ENCODE data around the gene FASN.

Gene FASN

GRCh38 chr17:82127315-82127595 is 29.2 kb upstream of the FASN start:
- Histone ChIP-seq H3K4me3 (ENCODE audit: low read length) (no peak overlapping the region), H3K4me1 (ENCODE audit: insufficient read depth, low read length) (no peaks in the 10 kb centered on the region), H3K9ac (ENCODE audit: low read depth, low read length) (no peak overlapping the region), H3K9me3 (ENCODE audit: insufficient read depth, low read depth, low read length) (no peaks in the 10 kb centered on the region), H3K27me3 (ENCODE audit: insufficient read depth, low read length) (no peaks in the 10 kb centered on the region), H3K36me3 (ENCODE audit: insufficient read depth, low read depth, low read length) (no peaks in the 10 kb centered on the region), H3K27ac (ENCODE audit: low read length) (no peak overlapping the region)

- Histone ChIP-seq H3K36me3 (ENCODE audit: insufficient read depth, low read depth, low read length) (no peaks in the 10 kb centered on the region), H3K4me3 (ENCODE audit: low read length) (no peak overlapping the region), H3K27ac (ENCODE audit: low read length) (no peak overlapping the region), H3K9me3 (ENCODE audit: insufficient read depth, low read depth, low read length) (no peaks in the 10 kb centered on the region), H3K4me1 (ENCODE audit: insufficient read depth, low read length) (no peaks in the 10 kb centered on the region), H3K27me3 (ENCODE audit: insufficient read depth, low read length) (no peaks in the 10 kb centered on the region), H3K9ac (ENCODE audit: low read depth, low read length) (no peak overlapping the region)
These were observed 28.7 kb upstream of the FASN start for GRCh38 chr17:82126556-82127314.

- no peaks in the 10 kb centered on the region for H3K36me3 ChIP-seq (ENCODE audit: insufficient read depth, low read depth, low read length)
- no peak overlapping the region for H3K9ac ChIP-seq (ENCODE audit: low read depth, low read length)
- H3K9me3 ChIP-seq (ENCODE audit: insufficient read depth, low read depth, low read length) = no peaks in the 10 kb centered on the region
- no peak overlapping the region for H3K4me3 ChIP-seq (ENCODE audit: low read length)
- no peaks in the 10 kb centered on the region for H3K4me1 ChIP-seq (ENCODE audit: insufficient read depth, low read length)
- H3K27ac ChIP-seq (ENCODE audit: low read length) = no peak overlapping the region
- H3K27me3 ChIP-seq (ENCODE audit: insufficient read depth, low read length) = no peaks in the 10 kb centered on the region
These were observed 26.1 kb upstream of the FASN start for GRCh38 chr17:82124101-82124500.

- Histone ChIP-seq H3K9ac (ENCODE audit: low read depth, low read length) (no peak overlapping the region), H3K27ac (ENCODE audit: low read length) (no peak overlapping the region), H3K36me3 (ENCODE audit: insufficient read depth, low read depth, low read length) (no peaks in the 10 kb centered on the region), H3K4me1 (ENCODE audit: insufficient read depth, low read length) (peaks cover 7% of the 10 kb centered on the region), H3K9me3 (ENCODE audit: insufficient read depth, low read depth, low read length) (no peaks in the 10 kb centered on the region), H3K27me3 (ENCODE audit: insufficient read depth, low read length) (no peaks in the 10 kb centered on the region), H3K4me3 (ENCODE audit: low read length) (no peak overlapping the region)
These were observed 23.9 kb upstream of the FASN start for GRCh38 chr17:82121660-82122629.

- H3K9ac ChIP-seq (ENCODE audit: low read depth, low read length) = no peak overlapping the region
- H3K9me3 ChIP-seq (ENCODE audit: insufficient read depth, low read depth, low read length) = no peaks in the 10 kb centered on the region
- H3K27ac ChIP-seq (ENCODE audit: low read length) = no peak overlapping the region
- no peaks in the 10 kb centered on the region for H3K27me3 ChIP-seq (ENCODE audit: insufficient read depth, low read length)
- no peak overlapping the region for H3K4me3 ChIP-seq (ENCODE audit: low read length)
- peaks cover 7% of the 10 kb centered on the region for H3K4me1 ChIP-seq (ENCODE audit: insufficient read depth, low read length)
- no peaks in the 10 kb centered on the region for H3K36me3 ChIP-seq (ENCODE audit: insufficient read depth, low read depth, low read length)
These were observed 23.2 kb upstream of the FASN start for GRCh38 chr17:82121246-82121645.

GRCh38 chr17:82120148-82120547 is 22.1 kb upstream of the FASN start:
- H3K4me3 ChIP-seq (ENCODE audit: low read length) = no peak overlapping the region
- H3K36me3 ChIP-seq (ENCODE audit: insufficient read depth, low read depth, low read length) = no peaks in the 10 kb centered on the region
- peaks cover 7% of the 10 kb centered on the region for H3K4me1 ChIP-seq (ENCODE audit: insufficient read depth, low read length)
- no peaks in the 10 kb centered on the region for H3K27me3 ChIP-seq (ENCODE audit: insufficient read depth, low read length)
- no peak overlapping the region for H3K9ac ChIP-seq (ENCODE audit: low read depth, low read length)
- no peaks in the 10 kb centered on the region for H3K9me3 ChIP-seq (ENCODE audit: insufficient read depth, low read depth, low read length)
- H3K27ac ChIP-seq (ENCODE audit: low read length) = no peak overlapping the region

GRCh38 chr17:82118815-82119380 is 20.9 kb upstream of the FASN start:
- Histone ChIP-seq H3K27ac (ENCODE audit: low read length) (no peak overlapping the region), H3K9ac (ENCODE audit: low read depth, low read length) (no peak overlapping the region), H3K27me3 (ENCODE audit: insufficient read depth, low read length) (no peaks in the 10 kb centered on the region; the same call in 1 of the 2 replicates), H3K4me3 (ENCODE audit: low read length) (no peak overlapping the region), H3K9me3 (ENCODE audit: insufficient read depth, low read depth, low read length) (no peaks in the 10 kb centered on the region), H3K4me1 (ENCODE audit: insufficient read depth, low read length) (peaks cover 7% of the 10 kb centered on the region), H3K36me3 (ENCODE audit: insufficient read depth, low read depth, low read length) (no peaks in the 10 kb centered on the region)

GRCh38 chr17:82118168-82118814 is 20.3 kb upstream of the FASN start:
- Histone ChIP-seq H3K27ac (ENCODE audit: low read length) (no peak overlapping the region), H3K9me3 (ENCODE audit: insufficient read depth, low read depth, low read length) (no peaks in the 10 kb centered on the region), H3K9ac (ENCODE audit: low read depth, low read length) (no peak overlapping the region), H3K36me3 (ENCODE audit: insufficient read depth, low read depth, low read length) (no peaks in the 10 kb centered on the region), H3K4me1 (ENCODE audit: insufficient read depth, low read length) (peaks cover 7% of the 10 kb centered on the region), H3K27me3 (ENCODE audit: insufficient read depth, low read length) (no peaks in the 10 kb centered on the region; the same call in 1 of the 2 replicates), H3K4me3 (ENCODE audit: low read length) (no peak overlapping the region)

GRCh38 chr17:82117139-82118090 is 19.4 kb upstream of the FASN start:
- Histone ChIP-seq H3K27me3 (ENCODE audit: insufficient read depth, low read length) (no peaks in the 10 kb centered on the region; the same call in 1 of the 2 replicates), H3K36me3 (ENCODE audit: insufficient read depth, low read depth, low read length) (no peaks in the 10 kb centered on the region), H3K4me3 (ENCODE audit: low read length) (no peak overlapping the region), H3K4me1 (ENCODE audit: insufficient read depth, low read length) (peaks cover 7% of the 10 kb centered on the region), H3K27ac (ENCODE audit: low read length) (no peak overlapping the region), H3K9ac (ENCODE audit: low read depth, low read length) (no peak overlapping the region), H3K9me3 (ENCODE audit: insufficient read depth, low read depth, low read length) (no peaks in the 10 kb centered on the region)

- Histone ChIP-seq H3K4me3 (ENCODE audit: low read length) (no peak overlapping the region), H3K27ac (ENCODE audit: low read length) (no peak overlapping the region), H3K36me3 (ENCODE audit: insufficient read depth, low read depth, low read length) (no peaks in the 10 kb centered on the region), H3K9ac (ENCODE audit: low read depth, low read length) (no peak overlapping the region), H3K27me3 (ENCODE audit: insufficient read depth, low read length) (no peaks in the 10 kb centered on the region; the same call in 1 of the 2 replicates), H3K4me1 (ENCODE audit: insufficient read depth, low read length) (peaks cover 7% of the 10 kb centered on the region), H3K9me3 (ENCODE audit: insufficient read depth, low read depth, low read length) (no peaks in the 10 kb centered on the region)
These were observed 18.2 kb upstream of the FASN start for GRCh38 chr17:82116246-82116645.
